Renal cortical epithelial cell (primary cell): ENCODE results near the gene CACNA1F. TPM values are rescaled to one million over a fixed set of nuclear protein-coding genes. Genes with fewer than 3 reads are reported as not detected.

ENCODE experiments used
- DNase-seq: peaks from one replicate; pipeline ENCODE4 v3.0.0-alpha.2; 2011; ENCODE audit warnings: low read depth
- total RNA-seq: library from RNA; depleted of rRNA; stranded (reverse); fragments of >200 nt; gene quantifications from 2 replicates; pipeline ENCODE4 v1.2.3, GENCODE V29; 2014

Gene CACNA1F
- total RNA-seq, 1 donor from 2014 or later, result 0.05 TPM

DNA sequence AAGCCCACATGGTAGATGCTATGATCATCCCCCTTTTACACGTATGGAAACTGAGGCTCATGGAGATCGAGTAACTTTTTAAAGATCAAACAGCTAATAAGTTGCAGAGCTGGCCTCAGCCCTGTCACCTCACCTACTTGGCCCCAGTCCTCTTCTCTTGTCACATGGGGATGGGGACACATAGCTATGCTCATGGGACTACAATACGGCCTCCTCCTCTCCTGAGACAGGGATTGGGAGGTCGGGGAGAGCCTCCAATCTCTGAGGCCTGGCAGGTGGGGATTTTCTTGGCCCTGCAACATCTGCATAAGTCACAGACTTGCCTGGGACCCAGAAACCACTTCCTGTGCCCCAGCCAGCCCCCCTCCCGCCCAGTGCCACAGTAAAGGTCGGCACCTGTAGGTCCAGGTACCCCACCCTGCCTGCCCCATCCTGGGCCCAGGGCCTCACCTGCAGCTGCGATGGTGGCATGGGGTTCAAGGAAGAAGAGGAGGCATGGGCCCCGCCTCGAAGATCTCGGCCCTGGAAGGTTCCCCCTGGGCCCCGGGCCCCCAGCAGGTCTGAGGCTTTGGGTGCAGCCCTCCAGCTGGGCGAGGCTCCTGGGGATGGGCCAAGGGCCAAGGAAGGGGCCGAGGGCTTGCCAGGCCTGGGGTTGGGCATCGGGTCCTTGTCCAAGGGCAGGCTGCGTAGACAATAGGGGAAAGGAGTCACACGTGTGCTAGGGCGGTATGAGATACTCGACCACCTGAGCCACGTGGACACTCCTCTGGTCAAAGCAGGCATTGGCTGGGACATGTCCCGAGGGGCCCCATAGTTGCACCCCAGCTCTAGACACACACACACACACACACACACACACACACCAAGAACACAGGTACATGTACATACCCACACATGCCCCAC, 25.0 kb upstream of the CACNA1F start:
- DNase-seq, result no peak

DNA sequence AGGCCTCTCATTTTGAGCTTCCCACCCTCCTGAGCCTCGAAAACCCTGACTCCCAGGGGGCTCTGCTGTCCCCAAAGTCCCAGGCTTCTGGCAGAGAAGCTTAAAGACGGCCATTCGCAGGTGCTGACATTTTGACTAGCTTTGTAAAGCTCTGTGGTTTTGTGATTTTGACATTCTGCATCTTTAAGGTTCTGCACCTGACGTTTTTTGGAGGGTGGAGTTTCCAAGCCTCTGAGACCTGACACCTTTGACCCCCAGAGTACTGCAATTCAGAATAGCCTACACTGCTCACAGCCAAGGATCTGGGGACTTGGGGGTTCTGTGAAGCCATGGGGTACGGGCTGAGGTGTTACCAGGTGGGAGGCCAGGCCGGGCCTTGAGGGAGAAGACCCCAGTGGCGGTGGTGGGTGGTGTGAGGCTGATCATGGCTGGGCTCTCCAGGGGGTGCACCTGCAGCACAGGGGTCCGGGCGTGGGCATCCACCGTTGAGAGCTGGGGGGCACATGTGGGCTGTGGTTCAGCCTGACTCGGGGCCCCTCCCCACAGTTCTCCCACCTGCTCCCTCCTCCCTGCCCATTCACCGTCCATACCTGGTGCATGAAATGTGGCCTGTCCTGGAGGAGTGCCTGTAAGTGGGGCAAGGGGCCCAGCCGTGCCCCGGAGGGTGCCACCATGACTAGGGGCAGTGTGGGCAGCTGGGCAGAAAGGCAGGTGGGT, 24.1 kb upstream of the CACNA1F start:
- DNase-seq, result no peak

DNA sequence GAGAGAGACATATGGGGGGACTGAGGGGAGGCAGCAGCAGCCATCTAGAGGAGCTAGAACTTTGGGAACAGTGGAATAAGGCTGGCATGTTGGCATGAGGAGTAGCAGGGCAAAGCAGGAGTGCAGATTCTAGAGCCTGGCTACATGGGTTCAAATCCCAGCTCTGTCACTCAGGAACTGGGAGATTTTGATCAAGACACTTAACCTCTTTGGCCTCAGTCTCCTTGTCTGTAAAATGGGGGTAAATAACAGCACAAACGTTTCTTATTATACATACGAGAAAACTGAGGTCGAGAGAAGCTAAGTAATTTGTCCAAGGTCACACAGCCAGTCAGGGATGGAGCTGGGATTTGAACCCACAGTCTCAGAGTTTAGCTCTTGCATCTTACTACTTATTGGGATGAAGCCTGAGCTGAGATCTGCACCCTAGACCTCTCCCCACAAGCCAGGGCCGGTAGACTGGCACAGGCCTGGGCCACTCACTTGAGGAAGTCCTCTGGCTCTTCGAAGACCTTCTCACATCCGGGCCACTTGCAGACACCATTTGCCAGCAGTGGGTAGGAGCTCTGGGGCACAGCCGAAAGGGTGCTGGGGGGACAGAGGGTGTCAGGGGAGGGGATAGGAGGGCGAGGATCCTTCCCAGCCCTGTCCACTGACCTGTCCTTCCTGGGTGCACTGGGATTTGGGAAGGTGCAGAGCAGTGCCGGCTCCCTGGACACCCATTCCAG, 23.3 kb upstream of the CACNA1F start:
- DNase-seq, result no peak

DNA sequence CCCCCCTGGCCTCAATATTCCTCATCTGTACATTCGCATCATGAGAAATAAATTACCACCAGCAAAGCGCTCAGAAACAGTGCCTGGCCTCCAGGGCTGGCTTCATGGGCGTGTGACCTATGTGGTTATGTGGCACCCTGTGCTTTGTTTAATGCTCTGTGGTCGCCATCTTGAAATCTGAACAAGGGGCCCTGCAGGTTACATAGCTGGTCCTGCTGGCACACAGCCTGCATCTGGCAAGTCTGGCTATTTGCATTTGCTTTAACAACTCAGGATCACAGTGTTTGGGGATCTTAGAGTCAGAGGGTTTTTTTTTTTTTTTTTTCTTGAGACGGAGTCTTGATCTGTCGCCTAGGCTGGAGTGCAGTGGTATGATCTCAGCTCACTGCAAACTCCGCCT, 21.5 kb upstream of the CACNA1F start:
- no peak for DNase-seq

DNA sequence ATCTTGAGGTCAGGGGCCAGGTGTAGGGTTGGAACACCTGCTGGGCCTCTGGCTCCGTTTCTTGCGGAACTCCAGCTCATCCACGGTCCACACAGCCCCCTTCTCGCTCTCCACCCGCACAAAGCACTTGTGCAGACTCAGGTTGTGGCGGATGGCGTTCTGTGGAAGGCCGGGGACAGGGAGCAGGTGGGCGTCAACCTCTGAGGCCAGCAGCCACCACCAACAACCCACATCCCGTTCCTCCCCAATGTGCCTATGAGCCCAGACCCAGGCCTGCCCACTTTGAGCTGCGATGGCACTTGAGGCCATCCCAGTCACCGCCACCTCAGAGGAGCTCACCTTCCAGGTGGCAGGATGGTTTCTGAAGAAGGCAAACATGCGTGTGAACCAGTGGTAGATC, 18.2 kb upstream of the CACNA1F start:
- DNase-seq, result no peak

DNA sequence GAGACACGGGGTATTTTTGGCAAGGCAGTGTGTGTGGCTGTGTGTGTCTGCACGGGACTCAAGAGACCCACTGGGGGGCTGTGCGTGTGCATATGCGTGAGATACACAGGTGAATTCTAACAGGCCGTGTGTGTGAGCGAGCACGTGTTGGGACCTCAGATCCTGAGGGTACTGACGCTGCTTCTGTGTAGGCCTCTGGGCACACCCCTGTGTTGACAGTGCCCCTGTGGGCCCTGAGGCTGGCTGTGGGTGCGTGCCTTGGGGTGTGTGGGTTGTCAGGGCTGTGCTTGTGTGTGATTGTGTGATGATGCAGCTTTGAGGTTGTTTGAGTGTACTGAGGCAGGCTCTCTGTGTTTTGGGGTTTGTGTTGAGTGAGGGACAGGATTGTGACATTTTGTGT, 17.4 kb upstream of the CACNA1F start:
- no peak for DNase-seq

DNA sequence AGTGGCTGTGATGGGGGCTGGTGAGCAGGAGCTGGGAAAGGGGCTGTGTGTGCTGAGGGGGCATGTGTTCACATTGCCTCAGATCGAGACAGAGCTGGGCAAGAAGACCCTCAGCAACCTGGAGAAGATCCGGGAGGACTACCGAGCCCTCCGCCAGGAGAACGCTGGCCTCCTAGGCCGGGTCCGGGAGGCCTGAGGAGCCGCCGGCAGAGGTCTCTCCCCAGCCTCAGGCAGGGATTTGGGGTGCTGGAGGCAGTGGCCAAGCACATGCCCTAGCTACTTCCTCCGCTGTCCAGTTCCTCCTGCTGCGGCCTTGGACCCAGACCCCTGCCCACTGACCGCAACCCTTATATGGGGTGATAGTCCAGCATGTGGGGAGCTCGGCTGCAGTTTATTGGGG, 16.9 kb upstream of the CACNA1F start:
- DNase-seq, result no peak

DNA sequence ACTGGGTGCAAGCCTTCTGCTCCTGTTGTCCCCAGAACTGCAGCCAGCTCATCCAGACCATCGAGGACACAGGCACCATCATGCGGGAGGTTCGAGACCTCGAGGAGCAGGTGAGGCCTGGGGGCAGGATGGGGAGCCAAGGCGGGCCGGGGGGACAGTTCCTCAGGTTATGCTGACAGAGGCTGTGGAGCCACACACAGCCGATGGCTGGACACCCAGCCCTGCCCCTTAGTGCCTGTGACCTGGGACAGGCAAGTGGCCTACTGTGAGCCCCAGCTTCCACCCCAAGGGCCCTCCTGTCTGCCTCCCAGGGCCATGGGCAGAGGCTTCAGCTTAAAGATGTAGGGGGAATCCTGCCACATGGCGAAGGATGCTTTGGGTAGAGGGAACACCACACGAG, 16.5 kb upstream of the CACNA1F start:
- DNase-seq, result no peak

DNA sequence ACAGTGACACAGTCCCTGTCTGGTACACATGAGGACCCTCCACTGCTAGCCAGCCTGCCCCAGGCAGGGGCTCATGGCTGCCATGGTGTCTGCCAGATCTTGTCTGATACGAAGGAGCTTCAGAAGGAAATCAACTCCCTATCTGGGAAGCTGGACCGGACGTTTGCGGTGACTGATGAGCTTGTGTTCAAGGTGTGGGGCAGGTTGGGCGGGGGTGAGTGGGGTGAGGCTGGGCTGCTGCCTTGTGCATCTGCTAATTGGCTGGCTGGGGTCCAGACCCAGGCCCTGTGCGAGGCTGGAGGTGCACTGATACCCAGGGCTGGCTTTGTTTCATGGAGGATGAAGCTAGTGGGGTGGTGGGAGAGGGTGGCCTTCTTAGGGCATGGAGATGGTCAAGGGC, 15.9 kb upstream of the CACNA1F start:
- no peak for DNase-seq

DNA sequence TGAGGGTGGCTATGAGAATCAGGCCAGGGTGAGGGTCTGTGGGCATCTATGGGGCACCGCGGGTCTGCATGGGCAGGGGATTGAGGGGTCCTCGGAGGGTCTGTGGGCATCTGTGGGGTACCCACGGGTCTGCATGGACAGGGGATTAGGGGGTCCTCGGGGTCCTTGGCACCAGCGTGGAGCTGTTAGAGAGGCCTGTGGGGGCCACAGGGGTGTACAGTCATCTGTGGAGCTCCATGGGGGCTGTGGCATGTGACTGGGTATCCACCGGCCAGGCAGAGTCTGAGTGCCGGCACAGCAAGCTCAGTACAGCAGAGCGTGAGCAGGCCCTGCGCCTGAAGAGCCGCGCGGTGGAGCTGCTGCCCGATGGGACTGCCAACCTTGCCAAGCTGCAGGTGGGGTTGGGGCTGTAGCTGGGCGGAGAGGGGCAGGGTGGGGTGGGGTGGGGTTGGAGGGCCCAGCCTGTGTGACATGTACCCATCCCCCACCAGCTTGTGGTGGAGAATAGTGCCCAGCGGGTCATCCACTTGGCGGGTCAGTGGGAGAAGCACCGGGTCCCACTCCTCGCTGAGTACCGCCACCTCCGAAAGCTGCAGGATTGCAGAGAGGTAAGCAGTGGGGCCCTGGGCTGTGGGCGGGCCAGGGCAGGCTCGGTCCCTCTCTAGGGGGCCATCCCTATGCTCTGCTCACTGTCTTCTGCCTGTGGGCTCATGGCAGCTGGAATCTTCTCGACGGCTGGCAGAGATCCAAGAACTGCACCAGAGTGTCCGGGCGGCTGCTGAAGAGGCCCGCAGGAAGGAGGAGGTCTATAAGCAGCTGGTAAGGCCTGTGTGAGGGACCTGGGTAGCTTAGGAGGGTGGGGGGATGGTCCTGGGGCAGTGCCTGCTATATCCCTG, 15.0 kb upstream of the CACNA1F start:
- DNase-seq, result no peak

DNA sequence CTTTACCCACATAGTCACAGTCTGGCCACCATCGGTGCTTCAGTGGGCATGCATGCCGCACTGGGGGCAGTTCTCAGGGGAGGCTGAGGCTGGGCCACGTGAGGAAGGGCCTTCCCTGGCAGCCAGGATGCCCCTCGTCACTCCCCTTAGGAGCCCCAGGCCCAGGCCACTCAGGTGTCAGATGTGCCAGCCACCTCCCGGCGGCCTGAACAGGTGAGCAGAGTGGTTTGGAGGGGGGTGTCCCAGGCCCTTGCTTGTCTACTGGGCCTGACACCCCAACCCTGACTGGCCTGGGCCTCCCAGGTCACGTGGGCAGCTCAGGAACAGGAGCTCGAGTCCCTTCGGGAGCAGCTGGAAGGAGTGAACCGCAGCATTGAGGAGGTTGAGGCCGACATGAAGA, 14.2 kb upstream of the CACNA1F start:
- no peak for DNase-seq

DNA sequence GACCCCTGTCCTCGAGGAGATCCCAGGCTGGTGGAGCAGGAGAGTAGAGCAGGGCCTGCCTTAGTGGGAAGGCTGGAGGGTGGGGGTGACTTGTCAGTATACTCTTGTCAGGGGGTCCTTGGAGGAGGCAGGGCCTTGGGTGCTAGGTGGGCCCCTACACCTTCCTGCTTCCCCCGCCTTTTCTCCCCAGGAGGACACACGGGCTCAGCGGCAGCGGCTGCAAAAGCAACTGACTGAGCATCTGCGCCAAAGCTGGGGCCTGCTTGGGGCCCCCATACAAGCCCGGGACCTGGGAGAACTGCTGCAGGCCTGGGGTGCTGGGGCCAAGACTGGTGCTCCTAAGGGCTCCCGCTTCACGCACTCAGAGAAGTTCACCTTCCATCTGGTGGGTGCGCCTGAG, 13.4 kb upstream of the CACNA1F start:
- no peak for DNase-seq

DNA sequence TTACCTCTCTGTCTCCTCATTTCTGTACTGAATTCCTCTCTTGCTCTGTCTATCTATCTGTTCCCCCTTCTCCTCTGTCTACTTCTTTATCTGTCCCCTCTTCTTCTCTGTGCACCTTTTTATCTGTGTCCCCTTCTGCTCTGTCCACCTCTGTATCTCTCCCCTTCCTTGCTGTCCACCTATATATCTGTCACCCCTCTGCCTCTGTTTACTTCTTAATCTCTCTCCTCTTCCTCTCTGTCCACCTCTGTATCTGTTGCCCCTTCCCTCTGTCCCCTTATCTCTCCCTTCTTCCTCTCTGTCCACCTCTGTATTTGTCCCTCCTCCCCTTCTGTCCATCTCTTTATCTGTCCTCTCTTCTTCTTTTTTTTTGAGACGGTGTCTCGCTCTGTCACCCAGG, 11.1 kb upstream of the CACNA1F start:
- no peak for DNase-seq

DNA sequence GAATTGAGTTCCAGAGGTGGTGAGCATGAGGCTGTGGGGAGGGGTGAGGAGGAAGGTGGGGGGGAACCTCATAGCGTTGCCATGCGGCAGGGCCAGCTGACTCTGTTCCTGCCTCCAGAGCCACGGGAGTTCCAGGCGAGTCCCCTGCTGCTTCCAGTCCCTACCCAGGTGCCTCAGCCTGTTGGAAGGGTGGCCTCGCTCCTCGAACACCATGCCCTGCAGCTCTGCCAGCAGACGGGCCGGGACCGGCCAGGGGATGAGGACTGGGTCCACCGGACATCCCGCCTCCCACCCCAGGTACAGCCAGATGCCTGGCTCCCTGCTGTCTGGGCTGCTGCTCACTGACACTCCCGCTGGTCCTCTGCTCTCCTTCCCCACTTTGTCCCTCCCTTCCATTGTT, 10.0 kb upstream of the CACNA1F start:
- DNase-seq, result no peak

DNA sequence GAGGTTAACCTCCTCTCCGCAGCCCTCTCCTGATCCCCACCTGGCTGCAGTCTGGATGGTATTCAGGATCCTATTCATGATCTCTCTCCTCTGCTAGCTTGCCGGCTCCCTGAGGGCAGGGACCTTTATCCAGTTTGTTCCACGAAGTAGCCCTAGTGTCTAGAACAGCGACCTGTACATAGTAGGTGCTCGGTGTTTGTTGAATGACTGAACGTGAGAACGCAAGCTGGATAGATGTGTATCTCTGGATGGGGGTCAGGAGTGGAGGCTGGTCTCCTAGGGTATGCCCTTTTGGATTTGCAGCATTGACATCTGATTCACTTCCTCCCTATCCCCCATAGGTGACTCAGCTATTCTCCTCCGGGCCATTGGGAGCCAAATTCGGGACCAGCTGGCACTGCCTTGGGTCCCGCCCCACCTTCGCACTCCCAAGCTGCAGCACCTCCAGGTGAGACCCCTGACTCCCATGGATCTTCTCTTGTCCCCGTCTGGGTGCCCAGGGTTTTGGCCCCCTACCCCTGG, 9.5 kb upstream of the CACNA1F start:
- no peak for DNase-seq

DNA sequence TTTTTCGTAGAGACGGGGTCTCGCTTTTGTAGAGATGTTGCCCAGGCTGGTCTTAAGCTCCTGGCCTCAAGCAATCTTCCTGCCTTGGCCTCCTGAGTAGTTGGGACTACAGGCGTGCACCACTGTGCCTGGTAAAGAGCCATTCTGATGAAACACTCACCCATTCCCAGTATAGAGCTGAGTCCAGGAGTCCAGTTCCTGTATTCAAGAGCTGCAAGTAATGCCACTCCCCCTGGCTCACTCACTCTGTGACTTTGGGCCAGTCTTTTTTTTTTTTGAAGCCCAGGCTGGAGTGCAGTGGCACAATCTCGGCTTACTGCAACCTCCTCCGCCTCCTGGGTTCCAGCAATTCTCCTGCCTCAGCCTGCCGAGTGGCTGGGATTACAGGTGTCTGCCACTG, 5.6 kb upstream of the CACNA1F start:
- DNase-seq, result no peak

DNA sequence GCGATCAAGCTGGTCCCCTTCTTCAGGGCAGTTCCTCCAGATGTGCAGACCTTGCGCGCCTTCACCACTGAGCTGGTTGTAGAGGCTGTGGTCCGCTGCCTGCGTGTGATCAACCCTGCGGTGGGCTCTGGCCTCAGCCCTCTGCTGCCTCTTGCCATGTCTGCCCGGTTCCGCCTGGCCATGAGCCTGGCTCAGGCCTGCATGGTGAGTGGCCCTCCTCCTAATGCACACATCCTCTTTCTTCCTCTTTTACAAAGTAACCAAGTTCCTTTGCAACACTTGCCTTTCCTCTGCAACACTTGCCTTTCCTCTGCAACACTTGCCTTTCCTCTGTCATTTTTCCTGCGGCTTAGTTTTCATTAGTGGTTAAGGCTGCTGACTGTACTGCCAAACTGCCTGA, 3.9 kb upstream of the CACNA1F start:
- DNase-seq, result no peak

DNA sequence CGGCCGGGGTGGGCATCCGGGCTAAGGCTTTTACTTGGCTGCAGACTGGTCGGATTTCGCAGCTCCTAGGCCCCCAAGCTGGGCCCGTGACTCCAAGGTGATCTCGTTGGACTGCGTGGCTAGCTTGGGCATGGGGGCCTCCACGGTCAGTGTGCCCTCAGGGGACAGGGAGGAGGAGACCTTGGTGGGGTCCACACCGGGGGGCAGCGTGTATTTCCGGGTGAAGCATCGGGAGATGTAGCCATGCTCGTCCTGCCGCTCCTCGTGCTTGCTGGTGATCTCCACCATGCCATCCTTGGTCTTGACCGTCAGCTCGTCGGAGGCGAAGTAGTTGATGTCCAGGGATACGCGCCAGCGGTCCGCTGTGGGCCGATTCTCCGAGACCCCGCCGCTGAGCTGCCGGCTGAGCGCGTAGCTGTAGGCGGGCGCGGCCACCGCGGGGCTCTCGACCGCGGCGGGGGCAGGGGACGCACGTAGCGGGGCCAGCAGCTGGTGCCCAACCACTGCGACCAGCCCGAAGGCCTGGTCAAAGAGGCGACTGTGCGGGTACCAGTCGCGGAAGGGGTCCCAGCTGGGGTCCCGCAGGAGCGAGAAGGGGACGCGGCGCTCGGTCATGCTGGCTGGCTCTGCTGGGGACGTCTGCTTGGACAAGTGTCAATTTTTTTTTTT, 881 bp upstream of the CACNA1F start:
- DNase-seq, result no peak

DNA sequence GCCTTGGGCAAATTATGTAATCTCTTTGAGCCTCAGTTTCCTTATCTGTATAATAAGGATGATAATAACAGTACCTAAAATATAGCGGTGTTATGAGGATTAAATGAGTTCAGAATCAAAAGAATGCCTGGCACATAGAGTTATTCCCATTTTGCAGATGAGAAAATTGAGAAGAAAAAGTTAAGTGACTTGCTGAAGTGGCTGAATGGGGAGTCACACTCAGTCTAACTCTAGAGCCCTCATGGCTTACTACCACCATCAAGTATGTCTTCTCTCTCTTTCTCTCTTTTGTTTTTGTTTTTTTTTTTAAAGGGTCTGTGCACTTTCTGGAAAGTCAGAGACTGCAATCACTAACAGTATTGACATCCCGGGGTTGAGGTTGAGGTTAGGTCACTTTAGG, 615 bp downstream of the CACNA1F start:
- no peak for DNase-seq

DNA sequence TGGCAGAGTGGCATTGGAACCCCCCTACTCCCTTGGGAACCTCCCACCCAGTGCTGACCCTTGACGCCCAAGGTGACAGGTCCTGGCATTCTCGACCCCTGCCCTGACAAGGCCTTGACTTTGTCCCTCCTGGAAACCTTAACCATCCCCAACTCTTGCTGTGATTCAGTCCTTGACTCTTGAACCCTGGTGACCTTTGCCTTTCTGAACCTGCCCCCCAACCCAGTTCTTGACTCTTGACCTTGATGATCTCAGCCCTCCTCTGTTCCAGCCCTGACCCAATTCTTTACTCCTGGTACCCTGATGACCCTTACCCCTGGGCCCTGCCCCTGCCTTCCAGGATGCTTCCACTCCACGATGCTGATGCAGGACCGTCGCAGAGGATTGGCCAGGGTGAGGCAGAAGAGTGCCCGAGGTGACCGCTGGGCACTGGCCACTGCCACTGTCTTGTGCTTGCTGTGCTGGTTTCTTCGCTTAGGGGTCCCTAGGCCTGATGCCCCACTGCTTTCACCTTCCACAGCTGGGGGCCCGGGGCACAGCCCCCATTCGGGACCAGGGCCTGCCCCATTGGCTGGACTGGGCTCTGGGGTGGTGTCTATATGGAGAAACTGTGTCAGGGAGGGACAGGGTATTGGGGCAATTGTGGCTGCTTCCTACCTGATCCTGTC, 1.7 kb downstream of the CACNA1F start:
- no peak for DNase-seq
